GM18526 (cell line): ENCODE results near the gene MXRA8.

ENCODE experiments used
- POLR2A ChIP-seq: IDR thresholded peaks from 3 replicates; pipeline ENCODE4 v1.6.1; 2011; ENCODE audit not compliant: insufficient read length; ENCODE audit errors: extremely low read depth

The MXRA8 gene

DNA sequence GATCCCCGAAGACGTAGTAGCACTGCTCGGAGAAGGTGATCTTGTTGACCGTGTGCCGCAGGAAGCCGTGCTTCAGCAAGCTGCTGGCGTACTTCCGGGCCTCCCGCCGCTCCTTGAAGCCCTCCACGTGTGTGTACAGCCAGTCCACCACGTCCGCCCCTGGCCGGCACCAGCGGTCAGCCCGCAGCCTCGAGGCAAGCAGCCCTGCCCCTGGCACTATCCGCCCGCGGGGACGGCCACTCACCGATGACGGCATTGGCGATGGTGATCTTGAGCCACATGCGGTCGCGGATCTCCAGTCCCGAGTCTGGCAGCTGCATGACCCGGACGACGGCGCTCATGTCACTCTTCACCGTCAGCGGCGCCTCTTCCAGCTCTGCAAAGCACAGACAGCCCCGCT is 20.1 kb downstream of the MXRA8 start:
- no peak for TF ChIP-seq POLR2A

- no peak for TF ChIP-seq POLR2A
Measured at GRCh38 chr1:1337793-1338147, 20.6 kb downstream of the MXRA8 start.

DNA sequence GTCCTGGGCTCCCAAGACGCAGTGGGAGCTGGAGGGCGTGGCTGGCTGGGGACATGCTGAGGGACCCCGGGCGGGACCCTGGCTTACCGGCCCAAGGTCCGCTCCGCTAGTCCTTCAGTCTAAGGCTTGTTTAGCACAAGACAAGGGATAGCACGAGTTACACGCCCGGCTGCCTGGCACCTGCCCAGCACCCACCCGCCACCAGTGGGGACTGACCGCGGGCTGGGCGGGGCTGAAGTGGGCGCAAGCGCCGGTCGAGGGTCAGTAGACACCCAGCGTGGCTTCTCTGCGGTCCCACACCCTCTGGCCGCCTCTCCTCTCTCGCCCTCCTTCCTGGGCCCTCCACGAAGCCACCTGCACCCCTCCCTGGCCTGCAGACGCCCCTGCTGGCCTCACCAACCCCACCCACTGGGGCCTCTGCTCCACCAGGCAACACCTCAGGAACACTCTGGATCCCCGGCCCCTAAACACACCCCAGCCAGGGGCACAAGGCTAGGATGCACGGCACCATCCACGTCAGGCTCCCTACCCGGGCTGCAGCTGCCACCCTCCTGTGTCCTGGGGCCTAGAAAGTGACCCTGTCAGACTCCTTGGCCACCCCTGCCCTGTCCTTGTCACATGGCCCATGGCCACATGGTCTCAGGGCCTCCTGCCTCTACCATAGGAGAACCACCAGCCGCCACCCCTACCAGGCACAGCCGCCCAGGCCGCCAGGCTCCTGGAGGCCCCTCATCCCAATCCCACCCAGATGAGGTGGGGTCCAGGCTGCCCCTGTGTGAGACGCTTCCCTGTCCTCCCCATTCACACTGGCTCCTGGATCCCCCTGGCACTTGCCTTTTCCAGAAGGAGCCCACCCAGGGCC is 21.2 kb downstream of the MXRA8 start:
- TF ChIP-seq POLR2A, result no peak

DNA sequence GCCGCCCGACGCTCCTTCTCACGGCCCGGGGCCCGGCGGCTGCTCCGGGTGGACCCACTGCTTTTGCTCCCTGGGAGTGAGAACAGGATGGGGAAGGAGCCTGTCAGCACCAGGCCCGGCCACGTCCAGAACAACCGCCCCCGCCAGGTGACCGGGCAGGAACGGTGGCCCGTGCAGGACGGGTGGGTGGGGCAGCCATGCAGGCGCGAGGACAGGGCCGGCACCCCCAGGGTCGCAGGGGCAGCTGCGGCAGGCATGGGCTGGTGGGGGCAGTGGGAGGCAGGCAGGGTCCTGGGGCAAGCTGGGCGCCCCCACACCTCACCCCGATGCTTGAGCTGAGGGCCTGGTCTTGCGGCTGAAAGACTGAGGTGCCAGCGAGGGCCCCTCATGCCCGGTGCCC is 21.9 kb downstream of the MXRA8 start:
- no peak for TF ChIP-seq POLR2A

- TF ChIP-seq POLR2A, result no peak
Measured at GRCh38 chr1:1335792-1336248, 22.5 kb downstream of the MXRA8 start.

GRCh38 chr1:1335283-1335682 is 23.1 kb downstream of the MXRA8 start:
- TF ChIP-seq POLR2A, result no peak

- TF ChIP-seq POLR2A, result no peak
Measured at GRCh38 chr1:1334835-1335234, 23.5 kb downstream of the MXRA8 start.

DNA sequence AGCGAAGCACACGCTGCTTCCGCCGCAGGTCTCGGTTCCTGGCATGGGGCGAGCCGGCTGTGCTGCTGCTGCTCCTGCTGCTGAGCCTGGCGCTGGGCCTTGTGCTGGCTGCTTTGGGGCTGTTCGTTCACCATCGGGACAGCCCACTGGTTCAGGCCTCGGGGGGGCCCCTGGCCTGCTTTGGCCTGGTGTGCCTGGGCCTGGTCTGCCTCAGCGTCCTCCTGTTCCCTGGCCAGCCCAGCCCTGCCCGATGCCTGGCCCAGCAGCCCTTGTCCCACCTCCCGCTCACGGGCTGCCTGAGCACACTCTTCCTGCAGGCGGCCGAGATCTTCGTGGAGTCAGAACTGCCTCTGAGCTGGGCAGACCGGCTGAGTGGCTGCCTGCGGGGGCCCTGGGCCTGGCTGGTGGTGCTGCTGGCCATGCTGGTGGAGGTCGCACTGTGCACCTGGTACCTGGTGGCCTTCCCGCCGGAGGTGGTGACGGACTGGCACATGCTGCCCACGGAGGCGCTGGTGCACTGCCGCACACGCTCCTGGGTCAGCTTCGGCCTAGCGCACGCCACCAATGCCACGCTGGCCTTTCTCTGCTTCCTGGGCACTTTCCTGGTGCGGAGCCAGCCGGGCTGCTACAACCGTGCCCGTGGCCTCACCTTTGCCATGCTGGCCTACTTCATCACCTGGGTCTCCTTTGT is 24.7 kb downstream of the MXRA8 start:
- TF ChIP-seq POLR2A, result no peak

- TF ChIP-seq POLR2A, result no peak
Measured at GRCh38 chr1:1332774-1333480, 25.4 kb downstream of the MXRA8 start.

DNA sequence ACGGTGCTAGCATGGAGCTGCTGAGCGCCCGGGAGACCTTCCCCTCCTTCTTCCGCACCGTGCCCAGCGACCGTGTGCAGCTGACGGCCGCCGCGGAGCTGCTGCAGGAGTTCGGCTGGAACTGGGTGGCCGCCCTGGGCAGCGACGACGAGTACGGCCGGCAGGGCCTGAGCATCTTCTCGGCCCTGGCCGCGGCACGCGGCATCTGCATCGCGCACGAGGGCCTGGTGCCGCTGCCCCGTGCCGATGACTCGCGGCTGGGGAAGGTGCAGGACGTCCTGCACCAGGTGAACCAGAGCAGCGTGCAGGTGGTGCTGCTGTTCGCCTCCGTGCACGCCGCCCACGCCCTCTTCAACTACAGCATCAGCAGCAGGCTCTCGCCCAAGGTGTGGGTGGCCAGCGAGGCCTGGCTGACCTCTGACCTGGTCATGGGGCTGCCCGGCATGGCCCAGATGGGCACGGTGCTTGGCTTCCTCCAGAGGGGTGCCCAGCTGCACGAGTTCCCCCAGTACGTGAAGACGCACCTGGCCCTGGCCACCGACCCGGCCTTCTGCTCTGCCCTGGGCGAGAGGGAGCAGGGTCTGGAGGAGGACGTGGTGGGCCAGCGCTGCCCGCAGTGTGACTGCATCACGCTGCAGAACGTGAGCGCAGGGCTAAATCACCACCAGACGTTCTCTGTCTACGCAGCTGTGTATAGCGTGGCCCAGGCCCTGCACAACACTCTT is 26.2 kb downstream of the MXRA8 start:
- TF ChIP-seq POLR2A, result no peak

DNA sequence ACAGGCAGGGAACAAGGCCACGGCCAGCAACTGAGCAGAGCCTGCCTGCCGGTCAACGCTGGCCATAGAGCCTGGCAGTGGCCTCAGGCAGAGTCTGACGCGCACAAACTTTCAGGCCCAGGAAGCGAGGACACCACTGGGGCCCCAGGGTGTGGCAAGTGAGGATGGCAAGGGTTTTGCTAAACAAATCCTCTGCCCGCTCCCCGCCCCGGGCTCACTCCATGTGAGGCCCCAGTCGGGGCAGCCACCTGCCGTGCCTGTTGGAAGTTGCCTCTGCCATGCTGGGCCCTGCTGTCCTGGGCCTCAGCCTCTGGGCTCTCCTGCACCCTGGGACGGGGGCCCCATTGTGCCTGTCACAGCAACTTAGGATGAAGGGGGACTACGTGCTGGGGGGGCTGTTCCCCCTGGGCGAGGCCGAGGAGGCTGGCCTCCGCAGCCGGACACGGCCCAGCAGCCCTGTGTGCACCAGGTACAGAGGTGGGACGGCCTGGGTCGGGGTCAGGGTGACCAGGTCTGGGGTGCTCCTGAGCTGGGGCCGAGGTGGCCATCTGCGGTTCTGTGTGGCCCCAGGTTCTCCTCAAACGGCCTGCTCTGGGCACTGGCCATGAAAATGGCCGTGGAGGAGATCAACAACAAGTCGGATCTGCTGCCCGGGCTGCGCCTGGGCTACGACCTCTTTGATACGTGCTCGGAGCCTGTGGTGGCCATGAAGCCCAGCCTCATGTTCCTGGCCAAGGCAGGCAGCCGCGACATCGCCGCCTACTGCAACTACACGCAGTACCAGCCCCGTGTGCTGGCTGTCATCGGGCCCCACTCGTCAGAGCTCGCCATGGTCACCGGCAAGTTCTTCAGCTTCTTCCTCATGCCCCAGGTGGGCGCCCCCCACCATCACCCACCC is 27.0 kb downstream of the MXRA8 start, which contains the start of gene TAS1R3:
Gene TAS1R3, plus strand, starts transcription at position 213 of the 898 bp plus-strand sequence. Its CDS starts 66 bp downstream, at position 279.
- TF ChIP-seq POLR2A, result no peak

- no peak for TF ChIP-seq POLR2A
Measured at GRCh38 chr1:1330366-1331067, 27.8 kb downstream of the MXRA8 start.
